ENCODE results near the gene TMEM259.
A peak's percentile ranks its signal among the peaks of the same experiment; 100 is the strongest.

Gene TMEM259

DNA sequence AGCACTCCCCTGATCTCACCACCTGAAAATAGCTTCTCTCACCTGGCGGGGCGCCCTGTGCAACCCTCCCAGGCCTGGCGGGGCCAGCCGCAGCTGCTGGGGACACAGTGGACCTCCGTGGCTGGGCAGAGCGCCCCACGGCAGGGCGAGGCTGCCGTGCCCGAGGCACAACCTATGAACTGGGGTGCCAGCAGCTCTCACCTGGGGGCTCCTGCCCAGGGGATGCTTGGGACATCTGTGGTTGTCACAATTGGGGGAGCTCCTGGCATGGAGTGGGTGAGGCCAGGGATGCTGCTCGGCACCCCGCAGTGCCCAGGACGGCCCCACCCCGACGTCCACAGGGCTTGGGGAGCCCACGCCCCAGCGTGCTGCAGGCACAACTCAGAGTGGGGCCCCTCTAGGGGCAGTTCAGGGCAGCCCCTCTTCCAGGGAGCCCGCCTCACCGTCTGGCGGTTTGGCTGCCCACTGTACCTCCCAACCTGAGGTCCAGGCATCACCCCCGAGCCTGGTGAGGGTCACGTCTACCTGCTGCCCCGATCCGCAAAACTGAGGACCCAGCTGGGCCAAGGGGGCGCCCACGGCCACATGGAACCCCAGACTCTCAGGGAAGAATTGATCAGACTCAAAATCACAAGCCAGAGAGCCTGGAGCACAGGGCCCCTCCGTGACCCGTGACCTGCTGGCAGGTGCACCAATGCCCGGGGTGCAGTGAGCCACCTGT lies 5.7 kb downstream of the TMEM259 start:
- DNase-seq: no peak

DNA sequence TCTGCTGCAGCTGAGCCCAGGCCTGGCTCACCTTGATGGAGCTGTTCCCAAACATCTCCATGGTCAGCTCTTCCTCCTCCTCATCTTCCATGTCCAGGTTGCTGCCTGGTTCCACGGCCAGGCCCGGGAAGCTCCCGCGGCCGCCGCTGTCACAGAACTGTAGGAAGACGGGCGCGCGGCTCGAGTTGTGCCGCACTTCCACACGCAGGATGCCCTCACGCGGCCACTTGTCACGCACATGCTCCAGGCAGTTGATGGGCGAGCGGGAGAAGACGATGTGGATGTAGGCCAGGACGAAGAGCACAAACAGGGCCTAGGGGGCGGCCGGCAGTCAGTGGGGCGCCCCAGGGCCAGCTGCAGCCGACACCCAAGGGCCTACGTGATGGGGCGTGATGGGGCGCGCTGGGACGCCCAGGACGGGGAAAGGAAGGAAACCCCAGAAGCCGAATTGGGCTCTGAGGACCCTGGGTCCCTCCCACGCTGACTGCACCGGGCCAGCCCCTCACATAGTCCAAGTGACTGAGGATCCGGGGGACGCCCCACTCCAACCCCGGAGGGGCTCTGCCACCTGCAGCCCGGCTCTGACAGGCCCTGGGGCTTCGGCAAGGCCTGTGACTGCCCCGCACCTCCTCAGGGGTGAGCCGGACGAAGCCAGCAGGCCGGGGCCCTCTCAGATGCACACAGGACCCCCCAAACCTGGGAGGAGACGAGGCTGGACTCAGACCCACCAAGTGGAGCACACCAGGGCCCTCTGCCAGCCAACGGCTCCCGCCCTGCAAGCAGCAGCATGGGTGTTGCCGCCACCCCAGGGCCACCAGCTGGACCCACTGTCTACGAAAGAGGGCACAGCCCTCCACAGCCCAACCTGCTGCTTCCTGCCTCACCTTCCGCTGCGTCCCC lies 6.5 kb downstream of the TMEM259 start:
- DNase-seq: no peak

DNA sequence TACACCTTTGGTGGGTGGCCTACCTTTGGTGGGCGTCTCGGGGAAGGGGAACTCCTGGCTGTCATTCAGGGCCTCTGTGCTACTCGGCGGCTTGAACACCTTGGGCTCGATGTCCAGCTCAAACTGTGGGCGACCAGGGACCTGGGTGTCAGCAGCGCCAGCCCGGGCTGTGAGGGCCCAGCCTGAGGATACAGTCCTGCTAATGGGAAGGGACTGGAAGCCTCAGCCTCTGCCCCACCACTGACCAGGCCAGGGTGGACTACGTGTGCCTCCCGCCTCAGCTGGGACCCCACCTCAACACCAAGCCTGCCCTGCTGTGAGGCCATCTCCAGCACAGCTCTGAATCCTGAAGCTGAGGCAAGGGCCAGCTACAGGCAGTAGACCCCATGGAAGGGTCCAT lies 7.7 kb downstream of the TMEM259 start:
- no peak for DNase-seq

DNA sequence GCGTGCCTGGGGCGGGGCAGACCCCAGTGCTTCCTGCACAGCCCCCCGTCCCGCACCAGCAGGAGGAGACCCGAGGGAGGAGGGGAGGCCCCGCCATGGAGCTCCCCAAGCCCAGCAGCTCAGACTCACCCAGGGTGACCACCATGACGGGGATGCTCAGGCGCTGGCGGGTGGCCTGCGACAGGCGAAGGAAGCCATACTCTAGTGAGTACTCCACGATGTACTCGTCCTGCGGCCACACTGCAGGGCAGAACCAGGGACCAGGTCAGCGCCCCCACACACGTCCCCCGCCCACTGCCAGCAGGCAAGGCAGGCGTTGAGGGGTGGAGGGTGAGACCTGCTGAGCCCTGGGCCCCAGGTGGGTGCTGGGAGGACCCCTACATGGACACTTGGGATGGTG lies 8.6 kb downstream of the TMEM259 start:
- DNase-seq: no peak

DNA sequence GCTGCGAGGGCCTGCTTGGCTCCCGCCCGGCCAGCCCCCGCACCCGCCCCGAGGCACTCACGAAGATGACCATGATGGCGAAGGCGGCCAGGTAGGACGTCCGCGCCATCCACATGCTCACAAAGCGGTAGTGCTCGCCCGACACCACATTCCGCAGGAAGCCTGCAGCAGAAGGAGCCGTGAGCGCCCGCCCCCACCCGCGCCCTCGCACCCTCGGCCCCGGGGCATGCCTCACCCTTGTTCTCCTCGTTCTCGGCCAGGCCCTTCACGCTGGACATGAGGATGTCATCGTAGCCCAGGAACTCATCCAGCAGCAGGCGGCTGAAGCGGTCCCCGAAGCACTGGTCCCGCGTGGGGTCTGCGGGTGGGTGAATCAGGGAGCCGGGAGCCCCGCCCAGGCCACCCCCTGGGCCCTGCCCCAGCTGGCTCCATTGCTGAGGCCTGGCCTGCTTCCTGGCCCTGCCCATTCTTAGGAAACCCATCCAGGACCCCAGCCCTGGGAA lies 9.0 kb downstream of the TMEM259 start:
- DNase-seq: no peak

DNA sequence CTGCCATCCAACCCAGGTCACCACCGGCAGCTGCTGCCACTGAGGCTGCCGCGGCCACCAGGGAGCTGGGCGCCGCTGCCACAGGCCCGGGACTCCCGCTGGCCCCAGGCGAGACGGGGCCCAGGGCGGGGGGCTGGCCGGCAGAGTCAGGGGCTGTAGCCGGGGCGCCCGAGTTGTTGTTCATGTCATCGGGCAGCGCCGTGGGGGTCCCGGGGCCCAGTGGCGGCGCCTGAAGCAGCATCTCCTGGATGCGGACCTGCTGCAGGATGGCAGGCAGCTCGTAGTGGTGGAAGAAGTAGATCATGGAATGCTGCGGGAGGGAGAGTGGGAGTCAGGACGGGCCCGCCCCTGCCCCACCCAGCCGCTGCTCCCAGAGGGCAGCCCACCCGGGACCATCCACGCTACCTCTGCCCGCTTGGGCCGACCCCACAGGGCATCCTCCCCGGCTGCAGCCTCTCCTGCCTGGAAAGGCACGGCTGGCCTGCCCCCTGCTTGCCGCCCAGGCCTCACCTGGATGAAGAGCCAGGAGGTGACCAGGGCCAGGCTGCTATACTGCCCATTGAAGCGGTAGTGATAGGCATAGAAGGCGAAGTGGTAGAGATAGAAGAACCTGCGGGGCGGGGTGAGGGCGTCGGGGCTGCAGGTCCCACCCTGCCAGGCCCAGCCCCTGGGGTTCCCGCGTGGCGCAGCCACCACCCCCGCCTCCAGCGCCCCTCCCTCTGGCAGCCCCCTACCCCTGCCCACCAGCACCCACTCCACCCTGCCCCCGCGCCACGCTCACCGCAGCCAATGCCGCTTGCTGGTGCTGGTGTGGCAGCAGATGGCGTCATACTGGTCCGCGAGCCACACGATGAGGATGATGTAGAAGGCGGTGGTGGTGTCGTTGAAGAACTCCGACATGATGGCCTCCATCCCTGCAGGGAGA lies 10.1 kb downstream of the TMEM259 start:
- no peak for DNase-seq

DNA sequence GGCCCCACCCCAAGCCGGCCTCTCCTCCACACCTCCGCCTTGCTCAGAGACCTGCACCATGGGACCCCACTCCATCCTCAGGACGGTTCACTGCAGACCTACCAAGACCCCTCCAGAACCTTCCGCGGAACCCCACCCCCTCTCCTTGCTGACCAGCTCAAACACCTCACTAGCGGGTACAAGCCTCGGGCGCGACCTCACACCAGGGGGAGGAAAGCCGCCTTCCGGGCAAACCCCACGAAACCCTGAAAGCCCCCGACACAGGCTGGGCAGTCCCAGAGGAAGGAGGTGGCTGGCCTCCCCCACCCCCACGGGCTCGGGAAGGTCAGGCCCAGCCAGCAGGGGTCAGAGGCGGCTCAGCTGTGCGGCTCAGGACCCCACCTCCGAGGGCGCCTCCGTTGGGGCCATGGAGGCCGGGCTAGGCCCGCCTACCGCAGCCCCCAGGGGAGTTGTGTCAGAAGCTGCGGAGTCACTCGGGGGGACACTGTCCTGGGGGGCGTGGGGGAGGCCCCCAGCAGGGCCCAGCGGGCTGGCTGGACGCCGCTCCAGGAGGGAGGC lies 10.9 kb downstream of the TMEM259 start:
- DNase-seq: no peak

DNA sequence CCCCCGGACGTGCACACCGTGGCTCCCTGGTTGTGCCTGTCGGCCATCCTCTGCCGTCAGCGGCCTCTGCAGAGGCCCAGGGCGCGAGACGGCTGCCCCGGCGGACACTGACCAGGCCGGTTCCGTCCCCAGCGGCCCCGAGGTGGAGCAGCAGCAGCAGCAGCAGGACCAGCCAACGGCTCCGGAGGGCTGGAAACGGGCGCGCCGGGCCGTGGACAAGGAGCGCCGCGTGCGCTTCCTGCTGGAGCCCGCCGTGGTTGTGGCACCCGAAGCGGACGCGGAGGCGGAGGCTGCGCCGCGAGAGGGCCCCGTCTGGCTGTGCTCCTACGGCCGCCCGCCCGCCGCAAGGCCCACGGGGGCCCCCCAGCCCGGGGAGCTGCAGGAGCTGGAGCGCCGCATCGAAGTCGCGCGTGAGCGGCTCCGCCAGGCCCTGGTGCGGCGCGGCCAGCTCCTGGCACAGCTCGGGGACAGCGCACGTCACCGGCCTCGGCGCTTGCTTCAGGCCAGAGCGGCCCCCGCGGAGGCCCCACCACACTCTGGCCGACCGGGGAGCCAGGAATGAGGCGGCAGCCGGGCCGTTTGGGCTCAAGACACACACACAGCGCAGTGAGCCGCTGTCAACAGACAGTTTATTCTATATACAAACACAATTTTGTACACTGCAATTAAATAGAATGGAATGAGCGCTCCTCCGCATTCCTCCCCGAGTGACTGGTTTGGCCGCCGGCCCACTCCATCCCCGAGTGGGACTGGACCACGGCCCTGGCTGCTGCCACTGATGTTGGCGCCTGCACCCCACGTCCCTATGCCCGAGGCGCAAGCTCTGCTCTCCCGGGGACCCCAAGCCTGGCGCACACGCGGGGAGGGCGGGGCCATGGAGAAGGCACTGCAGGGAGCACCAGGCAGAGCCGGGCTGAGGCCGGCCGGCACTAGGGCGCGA lies 11.6 kb downstream of the TMEM259 start:
- DNase-seq: no peak

DNA sequence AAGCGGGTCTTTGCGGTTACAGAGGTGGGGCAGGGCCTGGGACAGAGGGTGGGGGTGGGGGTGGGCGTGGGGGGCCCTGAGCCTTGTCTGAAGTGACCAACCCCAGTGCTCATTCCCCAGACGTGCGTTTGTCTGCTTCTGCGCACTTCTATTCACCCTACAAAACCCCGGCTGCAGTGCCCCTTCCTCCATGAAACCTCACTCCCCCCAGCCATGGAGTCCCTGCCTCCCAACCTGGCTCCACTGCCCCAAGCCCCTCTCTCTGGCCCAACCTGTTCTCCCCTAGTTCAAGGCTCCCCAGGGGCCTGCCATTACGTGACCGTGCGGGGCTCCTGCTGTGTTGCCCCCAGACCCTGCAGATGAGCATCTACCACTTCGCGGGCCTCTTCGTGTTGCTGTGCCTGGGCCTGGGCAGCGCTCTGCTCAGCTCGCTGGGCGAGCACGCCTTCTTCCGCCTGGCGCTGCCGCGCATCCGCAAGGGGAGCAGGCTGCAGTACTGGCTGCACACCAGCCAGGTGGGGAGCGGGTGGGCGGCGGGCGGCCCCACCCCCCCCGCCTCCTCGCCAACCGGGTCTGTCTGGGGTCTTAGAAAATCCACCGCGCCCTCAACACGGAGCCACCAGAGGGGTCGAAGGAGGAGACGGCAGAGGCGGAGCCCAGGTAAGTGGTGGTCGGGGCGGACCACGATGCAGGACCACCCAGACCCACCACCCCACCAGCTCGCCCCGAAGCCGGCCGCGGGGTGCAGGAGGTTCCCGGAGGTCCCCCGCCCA lies 12.5 kb downstream of the TMEM259 start:
- no peak for DNase-seq

DNA sequence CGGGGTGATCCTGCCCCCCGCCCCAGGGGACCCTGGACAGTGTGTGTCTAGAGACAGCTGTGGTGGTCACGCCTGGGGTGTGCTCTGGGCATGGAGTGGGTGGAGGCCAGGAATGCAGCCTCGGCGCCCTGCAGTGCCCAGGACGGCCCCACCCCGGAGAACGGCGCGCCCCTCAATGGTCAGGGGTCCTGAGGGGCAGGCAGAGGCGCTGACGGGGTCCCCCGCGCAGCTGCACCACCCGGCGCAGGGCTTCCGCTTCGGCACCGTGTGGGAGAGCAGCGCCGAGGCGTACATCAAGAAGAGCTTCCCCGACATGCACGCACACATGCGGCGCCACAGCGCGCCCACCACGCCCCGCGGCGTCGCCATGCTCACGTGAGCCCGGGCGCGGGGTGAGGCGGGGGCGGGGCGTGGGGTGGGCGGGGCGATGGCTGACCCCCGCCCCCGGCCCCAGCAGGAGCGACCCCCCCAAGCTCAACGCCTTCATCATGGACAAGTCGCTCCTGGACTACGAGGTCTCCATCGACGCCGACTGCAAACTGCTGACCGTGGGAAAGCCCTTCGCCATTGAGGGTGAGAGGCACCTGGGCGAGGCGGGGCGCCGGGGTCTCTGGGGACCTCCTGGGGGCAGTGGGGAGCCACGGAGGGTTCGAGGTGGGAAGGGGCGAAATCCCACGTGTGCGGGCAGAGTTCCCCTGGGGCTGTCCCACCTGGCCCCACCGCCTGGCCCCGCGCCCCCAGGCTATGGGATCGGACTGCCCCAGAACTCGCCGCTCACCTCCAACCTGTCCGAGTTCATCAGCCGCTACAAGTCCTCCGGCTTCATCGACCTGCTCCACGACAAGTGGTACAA lies 13.3 kb downstream of the TMEM259 start:
- DNase-seq: no peak

DNA sequence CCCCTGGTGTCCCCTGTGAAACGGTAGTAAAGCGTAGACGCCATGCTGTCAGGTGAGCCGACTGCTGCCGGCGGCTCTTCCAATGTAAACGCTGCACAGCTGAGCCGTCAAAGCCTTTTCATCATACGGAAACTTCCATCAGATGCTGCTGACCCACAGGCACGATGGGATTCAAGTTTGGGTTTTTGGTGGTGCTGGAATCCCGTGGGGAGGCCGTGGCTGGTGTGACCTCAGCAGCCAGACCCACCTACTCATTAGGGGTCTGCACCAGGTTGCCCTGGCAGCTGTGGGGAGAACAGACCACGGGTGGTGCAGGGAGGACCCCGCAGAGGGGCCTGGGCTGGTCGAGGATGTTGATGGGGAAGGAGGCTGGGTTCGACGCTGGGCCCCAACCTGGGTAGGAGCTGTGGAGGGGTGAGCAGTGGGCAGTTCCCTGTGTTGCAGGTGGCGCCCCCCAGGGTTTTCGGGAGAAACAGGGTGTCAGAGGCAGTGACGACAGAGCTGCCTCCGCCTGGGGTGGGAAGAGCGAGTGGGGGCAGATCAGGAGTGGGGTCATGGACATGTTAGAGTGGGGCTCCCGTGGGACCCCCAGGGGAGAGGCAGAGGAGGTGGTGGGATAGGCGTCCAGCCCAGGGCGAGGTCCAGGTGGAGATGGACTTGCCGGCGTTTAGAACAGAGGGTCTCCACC lies 14.1 kb downstream of the TMEM259 start:
- no peak for DNase-seq

DNA sequence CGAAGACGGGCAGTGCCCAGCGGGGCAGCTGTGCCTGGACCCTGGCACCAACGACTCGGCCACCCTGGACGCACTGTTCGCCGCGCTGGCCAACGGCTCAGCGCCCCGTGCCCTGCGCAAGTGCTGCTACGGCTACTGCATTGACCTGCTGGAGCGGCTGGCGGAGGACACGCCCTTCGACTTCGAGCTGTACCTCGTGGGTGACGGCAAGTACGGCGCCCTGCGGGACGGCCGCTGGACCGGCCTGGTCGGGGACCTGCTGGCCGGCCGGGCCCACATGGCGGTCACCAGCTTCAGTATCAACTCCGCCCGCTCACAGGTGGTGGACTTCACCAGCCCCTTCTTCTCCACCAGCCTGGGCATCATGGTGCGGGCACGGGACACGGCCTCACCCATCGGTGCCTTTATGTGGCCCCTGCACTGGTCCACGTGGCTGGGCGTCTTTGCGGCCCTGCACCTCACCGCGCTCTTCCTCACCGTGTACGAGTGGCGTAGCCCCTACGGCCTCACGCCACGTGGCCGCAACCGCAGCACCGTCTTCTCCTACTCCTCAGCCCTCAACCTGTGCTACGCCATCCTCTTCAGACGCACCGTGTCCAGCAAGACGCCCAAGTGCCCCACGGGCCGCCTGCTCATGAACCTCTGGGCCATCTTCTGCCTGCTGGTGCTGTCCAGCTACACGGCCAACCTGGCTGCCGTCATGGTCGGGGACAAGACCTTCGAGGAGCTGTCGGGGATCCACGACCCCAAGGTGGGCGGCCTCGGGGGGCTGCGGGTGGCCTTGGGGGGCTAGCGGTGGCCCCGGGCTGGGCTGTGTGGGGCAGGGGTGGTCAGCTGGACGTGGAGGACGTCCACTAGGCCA lies 15.9 kb downstream of the TMEM259 start:
- no peak for DNase-seq

DNA sequence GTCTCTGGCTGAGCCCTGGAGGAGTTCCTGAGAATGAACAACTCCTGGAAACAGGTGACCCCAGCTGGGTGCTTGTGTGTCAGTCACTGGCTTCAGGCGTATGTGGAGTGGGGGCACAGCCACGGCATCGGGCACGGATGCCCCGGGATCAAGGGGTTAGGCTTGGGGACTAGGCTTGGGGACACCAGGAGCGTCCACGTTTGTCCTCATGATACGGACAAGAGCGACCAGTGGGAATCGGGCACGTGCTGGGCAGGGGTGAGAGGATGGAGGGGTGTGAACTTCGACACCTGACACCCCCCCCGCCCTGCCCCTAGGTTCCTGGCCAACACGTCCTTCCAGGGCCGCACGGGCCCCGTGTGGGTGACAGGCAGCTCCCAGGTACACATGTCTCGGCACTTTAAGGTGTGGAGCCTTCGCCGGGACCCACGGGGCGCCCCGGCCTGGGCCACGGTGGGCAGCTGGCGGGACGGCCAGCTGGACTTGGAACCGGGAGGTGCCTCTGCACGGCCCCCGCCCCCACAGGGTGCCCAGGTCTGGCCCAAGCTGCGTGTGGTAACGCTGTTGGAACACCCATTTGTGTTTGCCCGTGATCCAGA lies 16.6 kb downstream of the TMEM259 start:
- DNase-seq: no peak

DNA sequence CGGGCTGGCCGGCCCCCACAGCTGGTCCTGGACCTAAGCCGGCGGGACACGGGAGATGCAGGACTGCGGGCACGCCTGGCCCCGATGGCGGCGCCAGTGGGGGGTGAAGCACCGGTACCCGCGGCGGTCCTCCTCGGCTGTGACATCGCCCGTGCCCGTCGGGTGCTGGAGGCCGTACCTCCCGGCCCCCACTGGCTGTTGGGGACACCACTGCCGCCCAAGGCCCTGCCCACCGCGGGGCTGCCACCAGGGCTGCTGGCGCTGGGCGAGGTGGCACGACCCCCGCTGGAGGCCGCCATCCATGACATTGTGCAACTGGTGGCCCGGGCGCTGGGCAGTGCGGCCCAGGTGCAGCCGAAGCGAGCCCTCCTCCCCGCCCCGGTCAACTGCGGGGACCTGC lies 17.6 kb downstream of the TMEM259 start:
- DNase-seq: no peak

DNA sequence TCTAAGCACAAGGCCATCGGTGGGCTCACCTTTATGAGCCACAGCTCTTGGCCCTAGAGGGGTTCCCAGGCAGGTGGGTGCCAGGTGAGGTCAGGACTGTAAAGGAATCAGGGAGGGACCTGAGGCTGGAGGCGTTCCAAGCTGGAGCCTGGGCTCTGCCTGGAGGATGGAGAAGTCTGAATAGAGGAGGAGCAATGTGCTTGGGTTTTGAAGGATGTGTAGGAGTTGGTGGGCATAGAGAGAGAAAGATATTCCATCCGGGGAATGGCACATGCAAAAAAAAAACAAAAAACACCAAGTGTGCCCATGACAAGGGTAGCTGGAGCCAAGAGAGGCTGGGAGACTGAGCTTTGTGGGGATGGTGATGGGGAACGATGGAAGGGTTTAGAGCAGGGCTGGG lies 18.3 kb downstream of the TMEM259 start:
- no peak for DNase-seq

DNA sequence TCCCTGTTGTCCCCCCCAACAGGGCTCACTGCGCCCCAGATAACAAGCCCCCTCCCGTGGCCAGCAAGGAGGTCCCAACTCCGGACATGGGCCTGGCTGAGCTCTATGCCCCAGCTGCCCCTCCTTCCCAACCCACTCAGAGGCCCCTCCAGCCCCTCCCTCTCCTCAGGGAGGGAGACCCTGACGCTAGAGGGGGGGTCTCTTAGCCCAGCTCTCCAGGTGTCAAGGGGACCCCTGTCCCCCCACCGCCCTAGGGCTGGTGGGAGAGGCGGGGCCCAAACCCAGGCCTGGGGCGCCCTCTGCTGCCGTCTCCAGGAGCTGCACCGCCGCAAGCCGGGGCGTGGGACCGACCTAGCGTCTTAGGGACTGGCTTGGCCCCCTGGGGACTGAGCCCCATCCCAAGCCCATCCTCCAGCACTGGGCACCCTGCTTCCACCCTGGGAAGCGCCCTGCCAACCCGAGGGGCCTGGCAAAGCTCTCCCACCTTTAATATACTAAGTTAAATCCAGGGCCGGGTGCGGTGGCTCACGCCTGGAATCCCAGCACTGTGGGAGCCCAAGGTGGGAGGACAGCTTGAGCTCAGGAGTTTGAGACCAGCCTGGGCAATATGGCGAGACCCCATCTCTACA lies 19.3 kb downstream of the TMEM259 start:
- peak; percentile 63 to 69 for DNase-seq
